Stimulated activated naive CD4-positive, alpha-beta T cell (primary cell): ENCODE measurements around the gene GLS2.
"Not testable (repeated sequence)": the region's sequence is repeated elsewhere in the genome, so short reads cannot be mapped to it uniquely, and the experiment has no call there.

ENCODE experiments used
- DNase-seq, 6 experiments: peaks; one replicate each; lab custom pipeline; 2025; lab: John Stamatoyannopoulos, UW

Gene GLS2

DNA sequence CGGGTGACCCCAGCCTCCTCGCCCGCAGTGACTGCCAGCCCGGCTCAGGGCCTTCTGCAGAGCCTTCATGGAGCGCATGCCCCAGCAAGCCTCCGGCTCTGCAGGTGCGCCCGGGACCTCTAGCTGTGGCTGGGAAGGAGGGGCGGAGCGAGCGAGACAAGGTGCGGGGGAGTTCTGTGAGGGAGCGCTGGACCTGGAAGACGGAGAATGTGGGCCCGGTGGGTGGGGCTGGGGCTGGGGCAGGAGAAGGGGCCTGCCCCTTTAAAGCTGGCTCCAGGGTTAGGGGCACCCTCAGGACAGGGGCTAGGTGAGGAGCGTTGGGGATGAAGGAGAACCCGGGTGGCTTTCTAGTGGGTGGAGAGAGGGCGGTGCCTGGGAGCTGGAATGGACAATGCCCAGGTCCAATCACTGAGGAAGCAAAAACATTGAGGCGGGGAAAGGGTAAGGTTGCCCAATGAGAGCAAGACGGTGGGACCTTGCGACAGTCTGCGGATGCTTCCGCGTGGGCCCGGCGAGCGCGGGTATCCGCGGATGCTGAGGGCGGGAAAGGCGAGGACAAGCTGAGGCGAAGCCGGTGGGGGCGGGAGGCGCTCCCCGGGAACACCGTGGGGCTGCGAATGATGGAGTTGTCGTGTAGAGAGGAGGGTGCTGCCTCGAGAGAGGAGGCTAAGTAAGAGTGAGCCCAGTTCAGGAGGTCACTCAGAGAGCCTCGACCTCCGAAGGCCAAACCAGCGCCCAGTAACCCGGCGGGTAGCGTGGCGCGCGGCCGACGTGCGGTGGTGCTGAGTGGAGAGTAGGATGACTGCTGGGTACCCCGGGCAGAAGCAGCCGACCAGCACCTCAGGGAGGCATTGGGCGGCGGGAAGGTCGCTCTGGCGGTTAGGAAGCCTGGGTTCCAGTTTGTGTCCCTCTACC, at the start of gene GLS2:
Gene GLS2 (minus strand): TSS at position 121 of the 915 bp plus-strand sequence. CDS start 43 bp downstream, at position 78.
- peak; percentile 58 to 83 (median 72) for DNase-seq

DNA sequence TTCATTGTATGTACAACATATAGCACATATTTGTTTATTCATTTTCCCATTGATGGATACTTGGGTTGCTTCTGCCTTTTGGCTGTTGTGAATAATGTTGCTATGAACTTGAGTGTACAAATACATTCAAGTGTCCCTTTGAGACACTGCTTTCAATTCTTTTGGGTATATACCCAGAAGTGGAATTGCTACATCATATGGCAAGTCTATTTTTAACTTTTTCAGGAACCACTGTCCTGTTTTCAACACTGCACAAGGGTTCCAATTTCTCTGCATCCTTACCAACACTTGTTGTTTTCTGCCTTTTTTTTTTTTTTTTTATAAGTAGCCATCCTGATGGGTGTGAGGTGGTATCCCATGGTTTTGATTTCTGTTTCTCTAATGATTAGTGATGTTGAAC, 49.6 kb upstream of the GLS2 start:
- DNase-seq, result no peak

DNA sequence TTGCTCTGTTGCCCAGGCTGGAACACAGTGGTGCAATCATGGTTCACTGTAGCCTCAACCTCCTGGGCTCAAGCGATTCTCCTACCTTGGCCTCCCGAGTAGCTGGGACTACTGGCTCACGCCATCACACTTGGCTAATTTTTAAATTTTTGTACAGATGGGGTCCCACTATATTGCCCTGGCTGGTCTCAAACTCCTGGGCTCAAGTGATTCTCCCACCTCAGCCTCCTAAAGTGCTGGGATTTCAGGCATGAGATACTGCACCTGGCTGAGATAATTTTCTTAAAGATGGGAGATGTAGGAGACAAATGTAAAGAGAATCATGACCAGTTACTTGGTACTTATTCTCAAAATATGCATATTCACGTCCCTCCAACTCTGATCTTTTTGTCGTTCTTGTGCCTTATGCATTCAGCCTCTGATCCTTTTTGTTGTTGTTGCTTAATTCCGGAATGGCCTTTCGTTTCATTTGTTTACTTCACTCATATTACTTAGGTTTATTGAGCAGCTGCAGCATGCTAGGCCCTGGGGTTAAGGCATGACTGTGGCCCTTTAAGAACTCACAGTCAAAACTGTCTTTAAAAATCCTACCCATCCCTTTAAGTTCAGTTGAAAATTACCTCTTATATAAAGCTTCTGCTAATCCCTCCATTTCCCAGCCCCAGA, 42.6 kb upstream of the GLS2 start:
- no peak for DNase-seq

DNA sequence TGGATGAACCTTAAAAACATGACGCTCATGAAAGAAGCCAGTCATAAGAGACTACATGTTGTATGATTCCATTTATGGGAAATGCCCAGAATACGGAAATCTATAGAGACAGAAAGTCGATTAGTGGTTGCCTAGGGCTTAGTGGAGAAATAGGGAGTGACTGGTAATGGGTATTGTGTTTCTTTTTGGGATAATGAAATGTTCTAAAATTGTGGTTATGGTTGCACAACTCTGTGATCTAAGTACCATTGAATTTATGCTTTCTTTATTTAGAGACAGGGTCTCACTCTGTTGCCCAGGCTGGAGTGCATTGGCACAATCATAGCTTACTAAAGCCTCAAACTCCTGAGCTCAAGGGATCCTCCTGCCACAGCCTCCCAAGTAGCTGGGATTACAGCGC, 41.7 kb upstream of the GLS2 start:
- DNase-seq, result no peak

DNA sequence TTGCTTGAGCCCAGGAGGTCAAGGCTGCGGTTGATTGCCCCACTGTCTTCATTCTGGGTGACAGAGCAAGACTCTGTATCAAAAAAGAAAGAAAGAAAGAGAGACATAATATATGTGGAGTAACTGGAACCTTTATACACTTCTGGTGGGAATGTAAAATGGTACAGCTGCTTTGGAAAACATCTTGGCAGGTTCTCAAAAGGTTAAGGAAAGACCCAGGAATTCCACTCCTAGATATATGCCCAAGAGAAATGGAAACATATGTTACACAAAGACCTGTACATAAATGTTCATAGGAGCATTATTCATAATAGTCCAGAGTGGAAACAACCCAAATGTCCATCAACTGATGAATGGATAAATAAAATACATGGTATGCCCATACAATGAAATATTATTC, 40.9 kb upstream of the GLS2 start:
- DNase-seq, result no peak

DNA sequence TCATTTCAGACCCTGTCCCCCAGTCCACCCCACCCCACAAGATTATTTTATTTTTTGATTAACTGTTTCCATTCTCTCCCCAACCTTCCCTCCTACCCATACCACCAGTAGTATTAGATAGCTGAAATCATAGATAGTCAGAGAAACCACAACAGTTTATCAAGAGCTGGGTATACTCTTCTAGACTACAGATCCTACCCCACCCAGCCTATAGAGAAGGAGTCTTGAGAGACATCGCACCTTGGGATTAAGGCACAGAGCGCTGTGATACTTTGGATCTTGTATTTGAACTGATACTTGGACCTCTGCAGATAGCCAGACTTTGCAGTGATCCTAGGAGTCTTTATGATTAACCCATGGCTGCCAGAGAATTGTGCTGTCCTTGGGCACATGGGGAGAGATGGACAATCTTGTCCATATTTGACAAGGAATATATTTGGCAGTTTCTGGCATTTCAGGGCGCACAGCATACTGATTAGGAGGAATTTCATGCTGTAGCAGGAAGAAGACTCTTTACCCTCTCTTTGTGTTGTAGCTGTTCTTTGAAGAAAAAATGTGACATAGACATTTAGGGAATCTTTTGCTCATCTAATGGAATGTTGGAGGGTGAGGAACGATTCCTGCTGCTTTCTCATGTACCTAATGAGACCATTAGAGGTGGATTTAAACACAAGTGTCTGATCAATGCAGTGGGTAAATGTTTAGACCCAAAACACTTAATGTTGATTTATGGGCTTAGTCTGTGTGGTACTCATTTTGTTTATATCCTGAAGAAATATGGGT, 34.6 kb upstream of the GLS2 start:
- DNase-seq, result no peak

DNA sequence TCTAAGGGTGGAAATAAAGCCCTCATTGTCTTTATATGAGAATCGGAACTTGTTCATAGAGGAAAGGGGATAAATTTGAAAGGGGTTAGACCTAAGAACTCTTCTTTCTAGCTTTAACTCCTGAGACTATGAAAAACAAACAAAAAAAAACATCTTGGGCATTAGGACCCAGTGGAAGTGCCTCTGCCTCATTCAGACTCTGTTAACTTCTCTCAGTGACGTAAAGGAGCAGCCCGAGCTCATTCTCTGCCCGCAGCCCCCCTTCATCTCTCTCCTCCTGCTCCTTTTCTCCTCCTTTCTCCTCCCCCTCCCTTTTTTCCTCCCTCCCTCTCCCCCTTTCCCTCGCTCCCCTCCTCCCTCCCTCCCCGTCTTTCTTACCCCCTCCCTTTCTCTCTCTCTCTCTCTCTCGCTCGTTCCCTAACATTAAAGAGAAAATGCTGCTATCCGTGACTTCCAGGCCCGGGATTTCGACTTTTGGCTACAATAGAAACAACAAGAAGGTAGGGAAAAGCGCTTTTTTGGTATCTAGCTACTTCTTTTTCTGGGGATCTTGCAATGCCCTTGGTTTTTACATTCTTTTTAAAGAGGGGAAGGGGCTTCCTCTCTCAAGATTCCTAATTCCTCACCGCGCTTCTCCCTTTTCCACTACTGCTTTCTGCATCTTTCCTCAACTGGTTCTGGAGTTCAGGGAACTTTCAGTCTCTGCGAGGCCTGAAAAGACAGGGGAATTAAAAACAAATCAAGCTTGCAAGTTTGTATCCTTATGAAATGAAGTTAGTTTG, 33.8 kb upstream of the GLS2 start, which contains the start of gene RBMS2:
Gene RBMS2 (plus strand): TSS at position 231 of the 782 bp plus-strand sequence. CDS start 204 bp downstream, at position 435.
- DNase-seq, result peak; percentile 24 to 56 (median 43)

DNA sequence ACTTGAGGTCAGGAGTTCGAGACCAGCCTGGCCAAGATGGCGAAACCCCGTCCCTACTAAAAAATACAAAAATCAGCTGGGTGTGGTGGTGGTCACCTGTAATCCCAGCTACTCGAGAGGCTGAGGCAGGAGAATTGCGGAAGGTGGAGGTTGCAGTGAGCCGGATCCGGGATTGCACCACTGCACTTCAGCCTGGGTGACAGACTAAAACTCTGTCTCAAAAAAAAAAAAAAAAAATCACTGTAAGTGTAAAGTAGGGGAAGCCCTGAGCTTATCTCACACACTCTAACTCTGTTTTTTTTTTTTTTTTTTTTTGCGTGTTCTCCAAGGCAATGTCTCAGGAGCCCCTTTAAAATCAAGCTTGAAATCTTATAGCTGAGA, 33.2 kb upstream of the GLS2 start:
- peak in 1 of 6 experiments; percentile 3 for DNase-seq

DNA sequence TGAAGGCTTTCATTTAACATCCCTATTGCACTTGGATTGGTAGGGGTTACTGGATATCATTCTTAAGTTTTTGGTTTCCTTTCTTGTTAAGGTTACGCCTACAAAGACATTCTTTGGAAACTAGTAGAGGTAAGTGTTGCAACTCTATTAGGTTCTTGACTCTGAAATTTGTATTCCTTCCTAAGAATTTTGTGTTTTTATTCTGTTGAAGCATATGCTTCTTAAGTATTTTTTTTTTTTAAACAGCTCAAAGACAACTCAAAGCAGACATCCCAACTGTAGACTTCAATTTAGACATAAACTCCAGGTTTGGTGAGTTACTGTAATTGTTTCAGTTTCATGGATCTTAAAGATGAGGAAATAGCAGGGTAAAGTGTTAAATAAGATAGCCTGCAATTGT, 32.5 kb upstream of the GLS2 start:
- DNase-seq, result no peak

DNA sequence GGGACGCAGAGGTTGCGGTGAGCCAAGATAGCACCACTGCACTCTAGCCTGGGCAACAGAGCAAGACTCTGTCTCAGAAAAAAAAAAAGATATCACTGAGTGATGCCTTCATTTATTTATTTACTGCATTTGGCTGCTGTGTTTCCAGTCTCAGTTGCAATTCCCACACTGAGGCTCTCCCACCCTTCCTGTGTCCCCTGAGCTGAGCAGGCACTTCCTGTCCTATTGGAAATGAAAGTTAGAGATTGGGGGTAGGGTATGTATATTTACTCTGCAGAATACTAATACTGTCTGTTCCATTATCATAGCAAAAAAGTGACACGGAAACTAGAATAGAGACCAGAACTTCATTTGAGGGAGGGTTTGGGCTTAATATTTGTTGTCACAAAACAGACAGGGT, 32.1 kb upstream of the GLS2 start:
- no peak for DNase-seq

DNA sequence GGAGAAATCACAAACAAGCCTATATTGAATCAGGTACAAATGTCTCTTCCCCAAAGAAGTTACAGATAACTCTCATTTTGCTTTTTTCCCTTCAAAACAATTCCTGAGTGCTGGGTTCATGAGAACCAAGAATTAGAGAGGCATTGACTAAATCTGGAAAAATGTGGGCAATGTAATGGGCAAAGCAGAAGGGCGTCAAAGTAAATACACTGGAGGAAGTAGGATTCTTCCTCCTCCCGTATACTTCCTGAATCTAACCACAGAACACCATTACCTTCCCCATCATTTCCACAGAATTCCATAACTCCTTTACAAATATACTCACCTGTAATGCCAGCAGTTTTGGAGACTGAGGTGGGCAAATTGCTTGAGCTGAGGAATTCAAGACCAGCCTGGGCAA, 30.6 kb upstream of the GLS2 start:
- no peak for DNase-seq

DNA sequence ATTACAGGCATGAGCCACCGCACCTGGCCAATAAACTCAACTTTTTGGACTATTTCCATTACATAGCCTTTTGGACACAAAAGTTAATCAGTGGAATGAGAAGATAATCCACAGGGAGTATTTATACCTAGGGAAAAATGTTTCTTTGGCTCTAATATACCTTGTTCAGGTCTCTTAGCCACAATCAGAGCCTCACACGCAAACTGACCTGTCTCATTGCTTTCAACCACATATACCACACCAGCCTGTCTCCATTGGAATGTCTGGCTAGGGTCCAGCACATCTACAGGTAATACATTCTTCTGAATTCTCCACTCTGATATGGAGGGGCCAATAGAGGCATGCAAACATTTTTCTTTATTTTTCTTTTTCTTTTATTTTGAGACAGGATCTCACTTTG, 29.9 kb upstream of the GLS2 start:
- no peak for DNase-seq

DNA sequence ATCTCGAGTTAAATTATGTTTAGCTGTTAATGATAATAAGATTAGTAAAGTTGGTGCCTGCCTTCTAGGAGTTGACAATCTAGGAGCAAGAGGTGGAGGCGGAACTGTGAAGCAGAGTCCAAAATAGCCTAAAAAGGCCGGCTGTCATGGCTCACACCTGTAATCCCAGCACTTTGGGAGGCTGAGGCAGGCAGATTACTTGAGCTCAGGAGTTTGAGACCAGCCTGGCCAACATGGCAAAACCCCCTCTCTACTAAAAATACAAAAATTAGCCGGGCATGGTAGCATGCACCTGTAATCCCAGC, 26.0 kb upstream of the GLS2 start:
- not testable (repeated sequence) for DNase-seq

DNA sequence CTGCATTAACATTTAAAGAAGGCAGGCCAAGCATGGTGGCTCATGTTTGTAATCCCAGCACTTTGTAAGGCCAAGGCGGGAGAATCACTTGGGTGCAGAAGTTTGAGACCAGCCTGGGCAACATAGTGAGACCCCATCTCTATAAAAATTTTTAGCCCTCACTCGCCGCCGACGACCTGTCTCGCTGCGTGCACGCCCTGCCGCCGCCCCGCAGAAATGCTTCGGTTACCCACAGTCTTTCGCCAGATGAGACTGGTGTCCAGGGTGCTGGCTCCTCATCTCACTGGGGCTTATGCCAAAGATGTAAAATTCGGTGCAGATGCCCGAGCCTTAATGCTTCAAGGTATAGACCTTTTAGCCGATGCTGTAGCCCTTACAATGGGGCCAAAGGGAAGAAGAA, 22.8 kb upstream of the GLS2 start:
- no peak for DNase-seq

DNA sequence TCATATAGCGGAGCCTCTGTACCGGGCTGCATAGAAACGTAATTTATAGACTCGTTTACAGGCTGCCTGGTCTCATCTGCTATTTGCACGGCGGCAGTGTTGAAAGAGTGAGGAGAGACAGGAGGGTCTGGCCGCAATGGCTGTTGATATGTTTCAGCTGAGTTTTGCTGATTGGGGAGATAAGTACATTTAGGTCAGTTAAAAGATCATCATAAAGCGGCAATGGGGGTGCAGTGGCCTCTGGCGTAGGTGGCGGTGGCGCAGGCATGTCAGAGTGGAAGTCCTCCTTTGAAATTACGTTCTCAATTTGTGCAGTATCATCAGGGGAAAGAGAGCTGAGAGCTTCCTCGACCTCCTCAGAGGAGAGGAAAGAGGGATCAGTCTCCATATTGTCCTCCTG, 11.9 kb upstream of the GLS2 start:
- DNase-seq, result not testable (repeated sequence)

DNA sequence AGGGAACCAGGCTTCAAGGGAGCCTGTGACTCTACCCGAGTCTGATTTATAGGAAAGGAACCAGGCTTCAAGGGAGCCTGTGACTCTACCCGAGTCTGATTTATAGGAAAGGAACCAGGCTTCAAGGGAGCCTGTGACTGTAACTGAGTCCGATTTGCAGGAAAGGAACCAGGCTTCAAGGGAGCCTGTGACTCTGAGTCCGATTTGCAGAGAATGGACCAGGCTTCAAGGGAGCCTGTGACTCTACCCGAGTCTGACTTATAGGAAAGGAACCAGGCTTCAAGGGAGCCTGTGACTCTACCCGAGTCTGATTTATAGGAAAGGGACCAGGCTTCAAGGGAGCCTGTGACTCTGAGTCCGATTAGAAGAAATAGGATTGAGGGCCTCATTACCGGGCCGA, 11.5 kb upstream of the GLS2 start:
- not testable (repeated sequence) for DNase-seq

DNA sequence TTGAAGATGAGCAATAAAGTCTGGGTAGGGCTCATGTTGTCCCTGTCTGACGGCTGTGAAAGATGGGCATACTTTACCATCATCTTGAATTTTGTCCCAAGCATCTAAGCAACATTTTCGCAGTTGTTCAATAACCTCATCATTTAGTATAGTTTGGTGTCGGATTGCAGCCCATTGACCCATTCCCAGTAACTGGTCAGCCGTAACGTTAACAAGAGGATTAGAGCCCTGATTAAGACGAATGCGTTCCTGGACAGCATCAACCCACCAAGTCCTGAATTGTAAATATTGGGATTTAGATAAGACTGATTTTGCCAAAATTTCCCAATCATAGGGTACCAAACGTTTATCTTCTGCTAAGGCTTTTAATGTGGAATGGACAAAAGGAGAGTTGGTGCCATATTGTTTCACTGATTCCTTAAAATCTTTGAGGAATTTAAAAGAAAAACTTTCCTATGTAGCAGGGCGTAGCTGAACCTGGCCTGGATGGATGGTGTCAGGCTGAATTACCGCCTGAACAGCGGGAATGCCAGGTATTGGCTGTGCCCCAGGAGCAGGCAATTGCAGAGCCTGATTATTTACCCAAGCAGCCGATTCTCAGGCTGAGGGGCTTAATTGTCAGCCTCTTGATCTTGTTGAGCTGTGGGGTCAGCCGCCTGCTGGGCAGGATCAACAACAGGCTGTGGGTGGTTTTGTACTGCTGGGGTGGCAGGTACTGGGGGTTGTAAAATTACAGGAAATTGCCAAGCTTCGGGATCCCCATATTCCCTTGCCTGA, 10.4 kb upstream of the GLS2 start:
- DNase-seq, result not testable (repeated sequence)

DNA sequence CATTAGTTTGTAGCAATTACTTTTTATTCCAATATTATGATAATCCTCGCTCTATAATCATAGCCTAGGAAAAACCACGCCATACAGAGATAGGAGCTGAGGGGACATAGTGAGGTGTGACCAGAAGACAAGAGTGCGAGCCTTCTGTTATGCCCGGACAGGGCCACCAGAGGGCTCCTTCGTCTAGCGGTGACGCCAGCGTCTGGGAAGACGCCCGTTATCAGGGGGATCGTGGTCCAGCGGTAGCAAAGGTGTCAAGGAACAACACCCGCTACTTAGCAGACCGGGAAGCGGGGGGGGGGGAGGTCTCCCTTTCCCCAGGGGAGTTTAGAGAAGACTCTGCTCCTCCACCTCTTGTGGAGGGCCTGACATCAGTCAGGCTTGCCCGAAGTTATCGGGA, 8.7 kb upstream of the GLS2 start:
- peak; percentile 7 to 56 (median 34) for DNase-seq

DNA sequence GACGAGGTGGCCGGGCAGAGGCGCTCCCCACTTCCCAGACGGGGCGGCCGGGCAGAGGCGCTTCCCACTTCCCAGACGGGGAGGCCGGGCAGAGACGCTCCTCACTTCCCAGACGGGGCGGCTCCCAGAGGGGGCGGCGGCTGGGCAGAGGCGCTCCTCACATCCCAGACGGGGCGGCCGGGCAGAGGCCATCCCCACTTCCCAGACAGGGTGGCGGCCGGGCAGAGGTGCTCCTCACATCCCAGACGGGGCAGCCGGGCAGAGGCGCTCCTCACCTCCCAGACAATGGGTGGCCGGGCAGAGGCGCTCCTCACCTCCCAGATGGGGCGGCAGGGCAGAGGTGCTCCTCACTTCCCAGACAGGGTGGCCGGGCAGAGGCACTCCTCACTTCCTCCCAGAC, 6.5 kb upstream of the GLS2 start:
- DNase-seq, result not testable (repeated sequence)

DNA sequence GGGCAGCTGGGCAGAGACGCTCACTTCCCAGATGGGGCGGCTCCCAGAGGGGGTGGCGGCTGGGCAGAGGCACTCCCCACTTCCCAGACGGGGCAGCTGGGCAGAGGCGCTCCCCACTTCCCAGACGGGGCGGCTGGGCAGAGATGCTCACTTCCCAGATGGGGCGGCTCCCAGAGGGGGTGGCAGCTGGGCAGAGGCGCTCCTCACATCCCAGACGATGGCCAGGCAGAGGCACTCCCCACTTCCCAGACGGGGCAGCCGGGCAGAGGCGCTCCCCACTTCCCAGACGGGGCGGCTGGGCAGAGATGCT, 6.1 kb upstream of the GLS2 start:
- DNase-seq, result not testable (repeated sequence)
